CD4-positive, alpha-beta T cell (primary cell): ENCODE results near the gene FRMPD3. TPM values are rescaled to one million over a fixed set of nuclear protein-coding genes. Genes with fewer than 3 reads are reported as not detected.

ENCODE experiments used
- ATAC-seq: fragments of 200-7000 bp; cut with Tn5 transposase; one replicate; pipeline ENCODE4 v1.10.0; 2022; ENCODE audit warnings: mild to moderate bottlenecking; ENCODE audit not compliant: poor library complexity
- CTCF ChIA-PET: fragments of 350-600 bp; sonication (Branson Sonifier 250); formaldehyde crosslinking; loops from one replicate; lab custom pipeline; 2021; ENCODE audit warnings: antibody characterized with exemption, inconsistent platforms; lab: Charles Lee
- POLR2A ChIA-PET: fragments of 350-600 bp; sonication (Branson Sonifier 250); formaldehyde crosslinking; loops from one replicate; lab custom pipeline; 2021; ENCODE audit warnings: antibody characterized with exemption, inconsistent platforms; lab: Charles Lee
- DNase-seq, 14 experiments: peaks; one replicate each; pipeline ENCODE4 v3.0.0-alpha.2; 2013 to 2020; ENCODE audit warnings: mixed read lengths in 2 of 14
- H3K27ac ChIP-seq, 2 donors: one replicate each; pipeline versions ENCODE4 v1.5.1 to v1.7.0; 2013; ENCODE audit warnings: low read length in 2 of 2, low read depth in 1 of 2, mild to moderate bottlenecking in 1 of 2
- H3K27me3 ChIP-seq, 2 experiments: 1 replicate in 1 of 2; 2 replicates in 1 of 2; pipeline versions ENCODE4 v1.6.1 to v1.7.0; 2013; ENCODE audit warnings: low read length in 2 of 2, control low read depth in 1 of 2, mild to moderate bottlenecking in 1 of 2, moderate library complexity in 1 of 2; ENCODE audit not compliant: insufficient read depth in 2 of 2, control insufficient read depth in 1 of 2
- H3K36me3 ChIP-seq: one replicate; pipeline ENCODE4 v1.6.1; 2013; ENCODE audit warnings: low read length, control low read depth; ENCODE audit not compliant: insufficient read depth
- H3K4me1 ChIP-seq: one replicate; pipeline ENCODE4 v1.6.1; 2013; ENCODE audit warnings: low read length, control low read depth; ENCODE audit not compliant: insufficient read depth
- H3K4me3 ChIP-seq: one replicate; pipeline ENCODE4 v1.5.1; 2013; ENCODE audit warnings: mild to moderate bottlenecking, low read length, moderate library complexity
- H3K9me3 ChIP-seq, 2 experiments: 1 replicate in 1 of 2; 2 replicates in 1 of 2; pipeline versions ENCODE4 v1.6.1 to v1.7.0; 2013; ENCODE audit warnings: low read length in 2 of 2, mild to moderate bottlenecking in 2 of 2, control low read depth in 1 of 2, moderate library complexity in 1 of 2; ENCODE audit not compliant: control insufficient read depth in 1 of 2, insufficient read depth in 1 of 2
- H3K27ac Mint-ChIP-seq: one replicate; pipeline ENCODE4 v1.8.0; 2020; ENCODE audit warnings: mixed read lengths
- H3K27me3 Mint-ChIP-seq: one replicate; pipeline ENCODE4 v1.8.0; 2021; ENCODE audit warnings: mixed read lengths
- H3K36me3 Mint-ChIP-seq: one replicate; pipeline ENCODE4 v1.8.0; 2021; ENCODE audit warnings: low read depth, mixed read lengths
- H3K4me1 Mint-ChIP-seq: one replicate; pipeline ENCODE4 v1.8.0; 2021; ENCODE audit warnings: low read depth, mixed read lengths
- H3K4me3 Mint-ChIP-seq: one replicate; pipeline ENCODE4 v1.8.0; 2020; ENCODE audit warnings: mild to moderate bottlenecking, mixed read lengths
- H3K9me3 Mint-ChIP-seq: one replicate; pipeline ENCODE4 v1.8.0; 2020; ENCODE audit warnings: mixed read lengths
- intact Hi-C, 2 experiments: fragments of 100-400 bp; cut with DNase I in 1 of 2; cut with micrococcal nuclease in 1 of 2; formaldehyde crosslinking; loops; one replicate each; pipeline versions ENCODE4 v1.15.1 to v1.9.0; 2023 to 2025; cut with DNase I, micrococcal nuclease
- total RNA-seq, 174 experiments: library from RNA in 2 of 174; stranded (reverse) in 2 of 174; gene quantifications; one replicate each; pipeline ENCODE4 v1.2.3 and lab custom pipeline; 2021 to 2026
- TF ChIP-seq, protein P1 (sequence below): fragments of 200-600 bp; IDR thresholded peaks from one replicate; pipeline ENCODE4 v1.8.0; 2022; ENCODE audit warnings: antibody characterized with exemption, mild to moderate bottlenecking

Gene FRMPD3
- total RNA-seq, 2 experiments from 2014 or later, result 0.06 TPM; not detected in 1

DNA sequence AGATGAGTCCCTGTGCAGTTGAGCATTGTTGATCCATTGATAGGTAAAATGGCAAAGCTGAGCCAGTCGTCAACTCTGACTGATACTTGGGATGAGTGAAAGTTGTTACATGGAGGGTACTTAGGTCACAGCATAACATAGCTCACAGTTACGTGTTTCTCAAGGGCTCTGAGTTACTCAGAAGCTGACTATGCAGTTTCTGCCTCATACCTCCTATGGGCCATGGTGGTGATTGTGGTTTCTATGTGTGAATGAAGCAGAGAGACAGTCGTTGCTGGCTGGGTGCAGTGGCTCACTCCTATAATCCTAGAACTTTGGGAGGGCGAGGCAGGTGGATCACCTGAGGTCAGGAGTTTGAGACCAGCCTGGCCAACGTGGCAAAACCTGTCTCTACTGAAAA, 30.8 kb downstream of the FRMPD3 start:
- H3K9me3 ChIP-seq, result no peaks in the 10 kb centered on the region
- Mint-ChIP-seq H3K36me3 (no peaks in the 10 kb centered on the region), H3K27ac (no peak overlapping the region), H3K4me1 (no peaks in the 10 kb centered on the region), H3K9me3 (no peaks in the 10 kb centered on the region), H3K4me3 (no peak overlapping the region), H3K27me3 (peaks cover 6% of the 10 kb centered on the region)
- no peaks in the 10 kb centered on the region for H3K27me3 ChIP-seq
- ChIA-PET CTCF (no interaction called here), POLR2A (no interaction called here)
- intact Hi-C loops, result no loop called here
- H3K4me1 ChIP-seq, result no peaks in the 10 kb centered on the region
- no peaks in the 10 kb centered on the region for H3K36me3 ChIP-seq
- H3K4me3 ChIP-seq, result no peak overlapping the region
- ATAC-seq (no peak), DNase-seq (peak in 2 of 14 experiments; percentile 4 to 48)
- TF ChIP-seq, protein P1, sequence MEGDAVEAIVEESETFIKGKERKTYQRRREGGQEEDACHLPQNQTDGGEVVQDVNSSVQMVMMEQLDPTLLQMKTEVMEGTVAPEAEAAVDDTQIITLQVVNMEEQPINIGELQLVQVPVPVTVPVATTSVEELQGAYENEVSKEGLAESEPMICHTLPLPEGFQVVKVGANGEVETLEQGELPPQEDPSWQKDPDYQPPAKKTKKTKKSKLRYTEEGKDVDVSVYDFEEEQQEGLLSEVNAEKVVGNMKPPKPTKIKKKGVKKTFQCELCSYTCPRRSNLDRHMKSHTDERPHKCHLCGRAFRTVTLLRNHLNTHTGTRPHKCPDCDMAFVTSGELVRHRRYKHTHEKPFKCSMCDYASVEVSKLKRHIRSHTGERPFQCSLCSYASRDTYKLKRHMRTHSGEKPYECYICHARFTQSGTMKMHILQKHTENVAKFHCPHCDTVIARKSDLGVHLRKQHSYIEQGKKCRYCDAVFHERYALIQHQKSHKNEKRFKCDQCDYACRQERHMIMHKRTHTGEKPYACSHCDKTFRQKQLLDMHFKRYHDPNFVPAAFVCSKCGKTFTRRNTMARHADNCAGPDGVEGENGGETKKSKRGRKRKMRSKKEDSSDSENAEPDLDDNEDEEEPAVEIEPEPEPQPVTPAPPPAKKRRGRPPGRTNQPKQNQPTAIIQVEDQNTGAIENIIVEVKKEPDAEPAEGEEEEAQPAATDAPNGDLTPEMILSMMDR, result no peak
- no peak overlapping the region for H3K27ac ChIP-seq

DNA sequence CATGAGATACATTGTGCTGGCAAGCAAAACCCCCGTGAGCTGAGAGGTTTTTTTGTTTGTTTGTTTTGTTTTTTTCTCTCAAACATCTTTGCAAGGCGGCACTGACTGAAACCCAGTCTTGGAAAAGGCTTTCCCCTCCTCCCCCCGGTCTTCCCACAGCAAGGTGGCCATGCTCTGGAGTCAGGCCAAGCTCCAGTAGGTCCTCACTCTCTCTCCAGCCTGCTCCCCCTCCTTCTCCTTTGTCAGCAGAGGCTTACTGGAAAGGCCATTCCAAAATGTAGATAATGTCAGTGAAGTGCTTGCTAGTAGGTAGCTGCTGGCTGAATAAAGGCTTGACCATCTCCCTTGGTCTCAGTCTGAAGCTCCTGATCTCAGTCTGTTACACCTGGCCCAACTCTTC, 32.6 kb downstream of the FRMPD3 start:
- no peak overlapping the region for H3K4me3 ChIP-seq
- H3K36me3 ChIP-seq, result no peaks in the 10 kb centered on the region
- no peak for DNase-seq
- no peak for ATAC-seq
- H3K4me1 Mint-ChIP-seq, result no peaks in the 10 kb centered on the region
- H3K27me3 ChIP-seq, result no peaks in the 10 kb centered on the region
- H3K27ac Mint-ChIP-seq, result no peak overlapping the region
- H3K27ac ChIP-seq, result no peak overlapping the region
- intact Hi-C loops, result no loop called here
- H3K36me3 Mint-ChIP-seq, result no peaks in the 10 kb centered on the region
- no peak overlapping the region for H3K4me3 Mint-ChIP-seq
- H3K4me1 ChIP-seq, result no peaks in the 10 kb centered on the region
- TF ChIP-seq, protein P1, result no peak
- H3K9me3 ChIP-seq, result no peaks in the 10 kb centered on the region
- ChIA-PET CTCF (interaction anchor here (1.1 kb wide), 1 partner anchor 11 kb away, joined by 3 read pairs; no protein-coding TSS in a partner anchor), POLR2A (no interaction called here)
- no peaks in the 10 kb centered on the region for H3K9me3 Mint-ChIP-seq
- H3K27me3 Mint-ChIP-seq, result peaks cover 6% of the 10 kb centered on the region

DNA sequence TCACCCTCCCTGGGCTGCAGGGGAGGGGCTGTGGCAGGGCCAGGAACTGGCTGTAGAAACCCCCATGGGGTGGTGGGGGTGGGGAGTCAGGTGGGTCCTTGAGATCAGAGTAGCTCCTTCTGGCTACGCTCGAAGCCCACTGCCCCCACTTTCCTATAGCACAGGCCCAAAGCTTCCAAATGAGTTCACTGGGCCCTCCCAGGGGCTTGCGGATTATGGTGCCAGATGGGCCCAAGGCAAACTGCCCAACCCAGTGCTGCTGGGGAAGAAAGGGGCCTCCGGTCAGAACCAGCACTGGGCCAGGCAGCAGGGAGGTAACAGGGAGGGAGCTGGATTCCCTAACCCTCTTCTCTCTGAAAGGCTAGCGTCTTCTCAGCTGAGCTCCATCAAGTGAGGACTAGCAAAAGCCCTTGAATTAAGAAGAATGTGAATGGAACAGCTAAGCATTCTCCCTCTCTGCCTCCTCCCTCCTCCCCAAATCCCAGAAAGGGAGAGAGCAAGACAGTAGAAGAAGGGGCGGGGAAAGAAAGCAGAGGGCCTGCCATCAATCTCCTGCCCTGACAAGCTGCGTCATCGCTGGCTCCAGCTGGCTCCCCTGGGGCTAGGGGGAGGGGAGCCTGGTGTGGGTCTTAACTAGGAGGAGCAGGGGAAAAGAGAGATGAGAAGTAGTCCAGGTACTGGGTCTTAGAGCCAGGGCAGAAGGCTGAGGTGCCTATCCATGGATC, 34.7 kb downstream of the FRMPD3 start:
- Mint-ChIP-seq H3K27ac (no peak overlapping the region), H3K9me3 (no peaks in the 10 kb centered on the region), H3K4me3 (no peak overlapping the region), H3K36me3 (no peaks in the 10 kb centered on the region), H3K4me1 (no peaks in the 10 kb centered on the region), H3K27me3 (no peaks in the 10 kb centered on the region)
- Histone ChIP-seq H3K27me3 (no peaks in the 10 kb centered on the region), H3K4me3 (no peak overlapping the region), H3K4me1 (no peaks in the 10 kb centered on the region), H3K9me3 (no peaks in the 10 kb centered on the region), H3K36me3 (no peaks in the 10 kb centered on the region), H3K27ac (no peak overlapping the region)
- CTCF ChIA-PET, result no interaction called here
- no peak for DNase-seq
- ATAC-seq, result no peak
- POLR2A ChIA-PET, result no interaction called here
- TF ChIP-seq, protein P1, result no peak
- intact Hi-C loops, result no loop called here
